SW480 (cell line): ENCODE results near the gene F11R.
"Not testable (repeated sequence)": the region's sequence is repeated elsewhere in the genome, so short reads cannot be mapped to it uniquely, and the experiment has no call there.

Experiments used
- DNase-seq: peaks from one replicate; pipeline ENCODE4 v3.0.0-alpha.2; 2016; ENCODE audit warnings: low spot score

The F11R gene

DNA sequence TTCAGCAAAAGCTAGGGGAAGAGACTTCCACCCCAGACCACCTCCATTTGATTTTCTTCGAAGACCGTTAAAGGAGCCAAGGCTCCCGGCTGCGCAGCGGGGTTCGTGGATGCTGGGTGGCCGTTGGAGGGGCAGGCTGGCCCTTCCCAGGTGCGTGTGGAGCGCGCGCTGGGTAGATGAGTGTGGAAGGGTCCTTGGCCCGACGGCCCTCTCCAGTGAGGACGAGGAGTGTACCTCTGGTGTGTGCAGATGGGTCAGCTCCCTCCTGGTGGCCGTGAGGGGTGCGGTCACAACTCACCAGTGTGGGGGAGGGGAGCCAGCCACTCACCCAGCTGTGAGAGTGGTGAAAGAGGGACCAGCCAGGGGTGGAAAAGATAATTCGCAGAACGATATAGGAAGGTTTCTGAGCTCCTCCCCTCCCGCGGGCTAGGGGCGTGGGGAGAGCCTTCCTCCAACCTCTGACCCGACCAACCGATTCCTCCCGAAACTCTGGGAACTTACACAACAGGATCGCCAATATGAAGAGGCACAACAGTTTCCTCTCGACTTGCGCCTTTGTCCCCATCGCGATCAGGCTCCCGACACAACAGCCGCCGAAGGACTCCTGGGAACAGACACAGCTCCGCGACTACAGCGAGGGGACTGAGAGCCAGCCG, at the start of gene F11R:
Gene F11R, minus strand, starts transcription at position 644 of the 656 bp plus-strand sequence. Its CDS starts 79 bp downstream, at position 565.
- DNase-seq: peak; percentile 69

DNA sequence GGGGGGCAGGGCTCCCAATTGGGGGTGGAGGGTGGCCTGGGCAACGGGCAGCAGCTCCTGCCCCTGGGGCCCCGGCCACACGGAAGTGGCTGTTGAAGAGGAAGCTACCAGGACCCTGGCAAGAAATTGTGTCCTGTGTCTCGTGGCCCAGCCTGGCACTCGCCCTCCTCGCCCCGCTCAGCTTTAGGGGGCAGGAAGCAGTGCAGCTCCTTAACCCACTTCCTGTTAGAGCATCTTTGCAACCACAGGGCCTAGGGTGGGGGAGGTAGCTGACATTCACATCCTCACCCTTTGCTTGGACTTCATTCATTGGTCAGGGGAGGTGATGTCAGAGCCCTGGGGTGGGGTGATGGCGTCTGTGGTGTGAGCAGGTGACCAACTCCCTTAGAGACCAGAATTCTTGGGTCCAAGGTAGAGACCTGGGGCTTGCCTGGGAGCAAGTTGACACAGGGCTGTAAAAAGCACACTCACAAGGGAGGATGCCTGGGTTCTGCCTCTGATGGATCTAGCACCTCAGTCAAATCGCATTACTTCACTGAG, 48.8 kb upstream of the F11R start, which contains the start of gene ARHGAP30:
Gene ARHGAP30, minus strand, starts transcription at position 161 of the 540 bp plus-strand sequence. CDS start 267 bp downstream, outside the sequence.
- DNase-seq: no peak

DNA sequence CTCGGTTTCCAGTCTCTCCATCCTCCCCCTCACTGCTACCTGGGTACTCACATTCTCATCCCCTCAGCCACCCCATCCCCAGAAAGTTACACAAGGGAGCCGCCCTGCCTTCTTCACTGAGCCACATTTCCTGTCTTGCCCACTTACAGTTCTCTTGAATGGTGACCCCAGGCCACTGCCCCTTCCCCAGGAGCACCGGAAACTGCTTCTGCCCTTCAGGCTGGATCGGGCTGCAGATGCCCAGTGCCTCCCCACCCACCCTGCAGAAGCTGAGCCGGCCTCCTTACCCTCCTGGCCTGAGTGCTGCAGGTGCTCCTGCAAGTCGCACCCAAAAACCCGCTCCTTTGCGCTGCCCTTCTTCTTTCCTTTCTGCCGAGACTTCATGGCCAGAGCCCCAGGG, 48.3 kb upstream of the F11R start:
- DNase-seq: no peak

- DNase-seq: no peak
Measured at GRCh38 chr1:161068306-161069234, 47.6 kb upstream of the F11R start.

DNA sequence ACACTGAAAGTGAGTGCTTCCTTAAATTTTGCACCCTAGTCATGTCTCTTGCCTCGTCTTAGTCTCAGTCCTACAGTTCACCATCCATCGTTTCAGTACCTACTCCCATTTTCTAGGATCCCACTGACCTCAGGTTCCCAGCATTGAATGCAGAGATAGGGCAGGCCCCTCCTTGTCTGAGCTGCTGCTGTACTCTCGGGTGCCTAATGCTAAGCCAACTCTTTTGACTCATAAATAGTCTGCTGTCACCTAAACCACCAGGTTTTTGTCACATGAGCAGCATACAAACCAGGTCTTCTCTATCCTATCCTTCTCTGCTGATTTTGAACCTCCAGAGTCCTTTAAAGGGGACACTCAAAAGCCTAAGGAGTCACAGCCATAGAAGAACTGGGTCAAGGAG, 45.7 kb upstream of the F11R start:
- DNase-seq: no peak

GRCh38 chr1:161065681-161066080, 44.7 kb upstream of the F11R start:
- not testable (repeated sequence) for DNase-seq

GRCh38 chr1:161063936-161064335, 43.0 kb upstream of the F11R start:
- DNase-seq: not testable (repeated sequence)

GRCh38 chr1:161061419-161061818, 40.5 kb upstream of the F11R start:
- no peak for DNase-seq

- DNase-seq: no peak
Measured at GRCh38 chr1:161059293-161059692, 38.3 kb upstream of the F11R start.

DNA sequence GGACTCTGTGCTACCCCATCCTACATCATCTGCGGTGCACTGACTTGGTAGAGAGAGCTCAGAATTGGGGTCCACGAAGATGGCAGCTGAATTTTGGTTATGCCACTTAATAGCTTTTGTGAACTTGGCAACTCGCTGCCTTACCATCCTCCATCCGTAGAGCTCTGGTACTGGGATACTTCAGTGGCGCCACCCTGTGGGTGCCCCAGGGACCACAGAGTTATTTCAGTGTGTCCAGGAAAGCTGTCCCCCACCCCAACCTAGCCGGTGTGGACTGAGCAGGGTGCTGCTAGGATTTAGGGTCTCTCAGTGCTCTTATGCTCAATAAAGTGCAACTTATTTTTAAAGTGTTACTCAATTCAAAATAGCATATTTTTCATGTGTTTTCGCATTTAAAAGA, 33.9 kb upstream of the F11R start:
- DNase-seq: no peak

GRCh38 chr1:161054232-161054631, 33.3 kb upstream of the F11R start:
- DNase-seq: no peak

DNA sequence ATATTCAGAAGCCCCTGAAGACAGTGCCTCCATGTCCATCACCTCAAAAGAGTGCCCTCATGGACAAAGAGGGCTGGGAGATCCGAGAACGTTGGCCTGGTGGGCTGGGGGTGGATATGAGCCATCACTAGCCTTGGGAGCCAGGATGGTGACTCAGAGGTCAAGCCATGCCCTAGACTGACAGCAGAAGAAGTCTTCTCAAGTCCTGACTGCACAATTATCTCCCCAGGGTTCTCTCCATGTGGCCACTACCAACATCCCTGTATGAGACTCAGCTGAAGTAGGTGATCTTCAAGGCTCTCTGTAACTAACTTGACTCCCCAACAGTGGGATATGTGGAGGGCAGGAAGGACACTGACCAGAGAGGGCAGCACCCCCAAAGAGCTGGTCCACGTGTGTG, 31.9 kb upstream of the F11R start:
- DNase-seq: no peak

DNA sequence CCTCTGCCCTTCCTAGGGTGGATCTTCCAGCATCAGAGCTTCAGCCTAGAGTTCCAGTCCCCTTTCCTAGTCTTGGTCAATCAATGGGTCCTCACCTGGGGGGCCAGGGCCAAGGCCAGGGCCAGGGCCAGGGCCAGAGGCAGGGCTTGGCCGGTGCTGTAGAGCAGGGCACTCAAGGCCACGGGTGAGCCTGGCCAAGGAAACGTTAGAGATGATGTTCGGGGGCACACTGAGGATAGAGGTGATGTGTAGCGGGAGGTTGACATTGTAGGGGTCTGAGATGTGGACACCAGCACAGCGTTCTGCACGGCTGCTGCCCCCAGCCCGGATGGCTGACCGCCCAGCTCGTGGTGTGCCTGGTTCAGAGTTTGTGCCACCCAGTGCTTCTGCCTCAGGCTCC, 30.3 kb upstream of the F11R start:
- DNase-seq: no peak

DNA sequence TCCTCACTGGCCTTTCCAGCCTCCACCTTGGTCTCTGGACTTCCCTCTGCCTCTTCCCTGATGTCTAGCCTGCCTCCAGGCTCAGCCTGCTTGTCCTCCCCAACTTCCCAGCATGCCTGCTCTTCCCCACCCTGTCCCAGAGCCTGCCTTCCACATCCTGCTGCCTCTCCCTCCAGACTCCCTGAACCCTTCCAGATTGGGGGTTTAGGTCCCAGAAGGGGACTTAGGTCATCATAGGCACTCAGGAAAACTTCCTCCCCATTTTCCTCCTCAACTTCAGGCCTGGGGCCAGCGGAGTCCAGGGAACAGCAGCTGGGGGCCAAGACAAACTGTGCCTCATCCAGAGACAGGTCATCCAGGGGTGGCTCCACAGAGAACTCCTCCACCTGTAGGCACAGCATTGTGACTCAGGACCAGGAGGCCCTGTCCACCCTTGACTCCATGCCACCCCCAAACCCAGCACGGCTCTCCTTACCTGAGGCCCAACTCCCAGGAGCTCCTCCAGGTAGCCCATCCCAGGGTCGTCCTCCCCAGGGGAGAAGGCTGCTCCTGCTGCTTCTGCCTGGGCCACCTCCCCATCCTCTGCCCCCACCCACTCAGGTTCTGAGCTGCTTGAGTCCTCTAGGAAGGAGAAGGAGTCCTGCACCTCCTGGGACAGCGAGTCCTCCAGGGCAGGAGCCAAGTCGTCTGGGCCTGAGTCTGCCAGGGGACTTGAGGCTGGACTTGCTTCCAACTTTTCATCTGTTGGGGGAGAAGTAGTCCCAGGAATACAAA, 28.2 kb upstream of the F11R start:
- no peak for DNase-seq

DNA sequence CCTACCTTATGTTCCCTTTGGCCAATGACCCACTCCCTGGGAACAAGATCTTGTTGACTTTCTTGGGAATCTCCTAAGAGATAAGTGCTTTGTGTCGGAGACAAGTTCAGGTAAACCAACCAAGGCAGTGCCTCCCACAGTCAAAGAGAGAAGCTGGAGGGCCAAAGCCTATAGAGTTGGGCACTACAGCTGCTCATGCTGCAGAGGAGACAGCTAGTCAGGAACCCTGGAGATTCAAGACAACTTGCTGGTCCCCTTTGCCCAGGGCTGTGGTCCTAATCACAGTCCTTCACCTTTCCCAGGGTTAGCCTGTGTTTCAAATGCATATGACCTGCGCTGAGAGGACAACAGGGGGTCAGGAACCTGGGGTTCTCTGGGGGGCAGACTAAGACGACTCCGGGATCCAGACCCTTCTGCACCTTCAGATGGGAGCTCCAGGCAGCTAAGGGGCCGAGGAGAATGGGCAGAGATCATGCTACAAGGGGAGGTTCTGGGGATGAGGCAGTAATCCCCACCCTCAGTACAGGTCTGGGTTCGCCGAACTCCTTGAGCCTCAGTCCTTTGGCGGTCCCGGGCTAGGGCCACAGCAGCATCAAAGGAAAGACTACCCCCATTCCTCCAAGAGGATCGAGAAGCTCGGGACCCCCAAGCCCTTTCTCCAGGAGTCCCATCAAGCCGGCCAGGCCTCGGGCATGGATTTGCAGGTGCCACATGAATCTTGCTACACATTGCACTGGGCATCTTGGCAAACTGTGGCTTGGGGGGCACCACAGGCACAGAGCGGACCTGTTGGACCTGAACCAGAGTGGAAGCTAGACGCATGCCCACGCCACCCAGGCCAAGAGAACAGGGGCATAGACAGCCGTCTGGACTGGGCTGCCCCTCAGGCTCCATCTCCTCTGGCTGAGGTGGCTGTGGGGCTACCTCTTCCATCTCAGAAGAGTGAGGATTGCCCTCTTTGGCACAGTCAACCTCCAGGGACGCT, 26.8 kb upstream of the F11R start:
- DNase-seq: no peak

- no peak for DNase-seq
Measured at GRCh38 chr1:161046605-161047228, 25.8 kb upstream of the F11R start.

GRCh38 chr1:161045736-161046604, 25.0 kb upstream of the F11R start, which contains the start of gene USF1:
USF1 (minus strand) TSS chr1:161045977; CDS start chr1:161043275, 2,702 bp downstream.
- peak; percentile 95 for DNase-seq

DNA sequence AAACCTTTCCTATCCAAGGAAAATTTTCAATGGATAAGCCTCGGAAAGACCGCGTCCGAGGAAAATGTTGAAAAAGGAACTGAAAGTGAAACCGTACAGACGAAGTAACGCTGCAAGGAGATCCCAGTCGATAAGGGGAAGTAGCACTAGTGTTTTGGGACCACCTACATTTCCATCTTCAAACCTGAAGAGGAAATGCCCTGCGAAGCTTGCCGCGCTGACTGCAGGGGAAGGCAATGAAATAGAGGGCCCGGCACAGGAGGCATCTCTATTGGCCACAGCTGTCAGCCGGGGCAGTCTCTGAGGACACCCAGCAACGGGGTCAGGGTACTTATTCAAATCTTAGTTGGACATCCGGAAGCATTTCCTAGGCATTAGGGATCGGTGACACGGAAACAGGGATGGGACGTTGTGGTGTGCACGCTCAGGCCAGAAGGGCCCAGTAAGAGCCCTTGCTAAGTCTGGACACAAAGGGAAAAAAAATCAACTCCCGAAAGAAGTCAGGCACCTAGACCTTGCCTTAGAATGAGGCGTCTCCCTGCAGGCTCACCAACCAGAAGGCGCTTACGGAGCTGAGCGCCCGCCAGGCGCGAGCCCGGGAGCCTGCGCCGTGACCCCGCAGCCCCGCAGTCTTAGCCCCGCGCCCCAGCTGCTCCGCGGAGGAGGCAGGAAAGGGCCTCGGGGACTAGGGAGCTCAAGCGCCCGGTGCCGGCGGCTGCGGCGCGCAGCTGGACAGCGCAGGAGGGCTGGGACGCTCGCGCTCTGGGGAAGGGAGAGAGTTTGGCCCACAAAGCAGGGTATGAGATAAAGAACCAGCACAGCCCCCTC, 24.2 kb upstream of the F11R start:
- peak; percentile 67 for DNase-seq
